ENCODE results near the gene PFN1.

- TF ChIP-seq CTCF (IDR thresholded peaks at IDR 0.05): no peak
- TF ChIP-seq POLR2A (IDR thresholded peaks at IDR 0.05): no peak
These were observed 51.1 kb downstream of the PFN1 start for GRCh38 chr17:4897198-4897687.
